GM12865 (cell line): ENCODE data around the gene VWA8.

ENCODE experiments used
- DNase-seq: peaks from one replicate; pipeline ENCODE4 v3.0.0; 2010; ENCODE audit warnings: low read depth
- H3K4me3 ChIP-seq: 2 replicates; pipeline ENCODE4 v1.5.1; 2011; ENCODE audit warnings: mild to moderate bottlenecking, low read depth, low read length, control low read depth
- TF ChIP-seq, protein P1 (sequence below): IDR thresholded peaks from 2 replicates; pipeline ENCODE4 v1.5.1; 2011; ENCODE audit warnings: low read length, control low read depth, low read depth, inconsistent platforms; ENCODE audit not compliant: insufficient read depth; ENCODE audit errors: missing control alignments

Gene VWA8

DNA sequence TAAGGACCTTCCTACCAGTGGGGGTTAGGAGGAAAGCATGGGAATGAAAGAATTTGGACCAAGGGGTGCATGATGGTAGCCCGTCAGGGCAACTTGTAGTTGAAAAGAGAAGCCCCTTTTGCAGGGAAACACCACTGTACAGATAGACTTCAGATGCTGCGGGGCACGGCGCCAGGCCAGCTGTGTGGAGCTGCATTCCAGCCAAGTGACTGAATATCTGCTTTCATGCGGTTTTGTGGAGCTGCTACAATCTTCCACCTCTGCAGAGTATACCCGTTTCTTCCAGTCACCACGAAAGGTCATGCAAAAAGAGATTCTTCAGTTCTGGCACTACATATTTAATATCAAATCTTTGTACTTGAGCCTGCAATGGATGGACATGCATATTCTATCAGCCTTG lies 398.8 kb downstream of the VWA8 start:
- H3K4me3 ChIP-seq = no peak overlapping the region
- no peak for DNase-seq
- TF ChIP-seq, protein P1, sequence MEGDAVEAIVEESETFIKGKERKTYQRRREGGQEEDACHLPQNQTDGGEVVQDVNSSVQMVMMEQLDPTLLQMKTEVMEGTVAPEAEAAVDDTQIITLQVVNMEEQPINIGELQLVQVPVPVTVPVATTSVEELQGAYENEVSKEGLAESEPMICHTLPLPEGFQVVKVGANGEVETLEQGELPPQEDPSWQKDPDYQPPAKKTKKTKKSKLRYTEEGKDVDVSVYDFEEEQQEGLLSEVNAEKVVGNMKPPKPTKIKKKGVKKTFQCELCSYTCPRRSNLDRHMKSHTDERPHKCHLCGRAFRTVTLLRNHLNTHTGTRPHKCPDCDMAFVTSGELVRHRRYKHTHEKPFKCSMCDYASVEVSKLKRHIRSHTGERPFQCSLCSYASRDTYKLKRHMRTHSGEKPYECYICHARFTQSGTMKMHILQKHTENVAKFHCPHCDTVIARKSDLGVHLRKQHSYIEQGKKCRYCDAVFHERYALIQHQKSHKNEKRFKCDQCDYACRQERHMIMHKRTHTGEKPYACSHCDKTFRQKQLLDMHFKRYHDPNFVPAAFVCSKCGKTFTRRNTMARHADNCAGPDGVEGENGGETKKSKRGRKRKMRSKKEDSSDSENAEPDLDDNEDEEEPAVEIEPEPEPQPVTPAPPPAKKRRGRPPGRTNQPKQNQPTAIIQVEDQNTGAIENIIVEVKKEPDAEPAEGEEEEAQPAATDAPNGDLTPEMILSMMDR = no peak

DNA sequence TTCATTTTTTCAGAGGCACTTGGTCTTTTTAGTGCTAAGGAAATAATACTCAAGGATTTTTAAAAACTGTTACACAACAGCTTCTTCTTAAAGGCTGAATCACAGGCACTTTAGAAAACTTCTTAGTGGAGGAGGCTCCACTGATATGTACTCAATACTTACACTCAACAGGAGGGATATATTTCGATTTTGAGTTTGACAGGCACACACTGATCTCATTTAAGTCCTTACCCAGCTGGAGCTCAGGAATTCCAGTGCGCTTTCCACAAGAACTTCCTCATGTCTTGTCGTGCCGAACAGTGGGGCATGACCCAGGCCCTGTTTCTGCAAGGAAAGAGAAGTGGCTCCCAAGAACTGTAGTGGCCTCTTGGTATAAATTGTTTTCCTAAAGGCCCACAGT lies 399.7 kb downstream of the VWA8 start:
- TF ChIP-seq, protein P1 = no peak
- DNase-seq = no peak
- no peak overlapping the region for H3K4me3 ChIP-seq

DNA sequence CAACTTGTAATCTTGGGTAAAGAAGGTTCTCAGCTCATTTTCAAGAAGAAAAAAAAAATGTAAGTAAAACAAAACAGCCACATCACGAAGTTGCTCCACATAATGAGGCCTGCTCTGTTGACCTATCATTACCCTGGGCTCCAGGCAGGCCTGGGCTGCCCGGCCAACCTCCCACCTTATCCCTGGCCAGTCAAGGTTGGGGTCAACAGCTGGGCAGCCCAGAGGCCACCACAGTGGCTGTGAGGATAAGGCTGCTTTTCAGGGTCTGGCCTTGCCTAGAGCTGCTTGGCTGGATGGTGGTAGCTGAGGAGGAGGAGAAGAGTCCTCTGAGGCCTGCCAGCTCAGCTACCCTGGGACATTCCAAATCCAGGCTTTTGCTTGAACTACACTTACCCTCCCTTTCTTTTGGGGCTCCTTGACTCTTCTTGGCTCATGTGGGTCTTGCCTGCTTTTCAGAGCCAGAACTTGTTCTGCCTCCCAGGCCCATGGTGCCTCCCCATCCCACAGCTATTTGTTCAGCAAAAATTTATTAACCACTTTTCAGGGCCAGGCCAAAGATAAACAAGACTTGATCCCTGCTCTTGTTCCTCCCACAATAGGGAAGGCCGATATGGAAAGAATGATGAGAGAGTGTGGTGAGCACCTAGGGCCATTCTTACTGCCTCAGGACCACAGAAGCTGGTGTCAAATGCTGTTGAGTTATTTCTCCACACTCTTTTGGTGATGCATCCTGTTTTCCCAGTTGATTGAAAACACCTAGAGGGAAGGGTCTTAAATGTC lies 401.9 kb downstream of the VWA8 start:
- no peak overlapping the region for H3K4me3 ChIP-seq
- TF ChIP-seq, protein P1 = no peak
- DNase-seq = no peak

DNA sequence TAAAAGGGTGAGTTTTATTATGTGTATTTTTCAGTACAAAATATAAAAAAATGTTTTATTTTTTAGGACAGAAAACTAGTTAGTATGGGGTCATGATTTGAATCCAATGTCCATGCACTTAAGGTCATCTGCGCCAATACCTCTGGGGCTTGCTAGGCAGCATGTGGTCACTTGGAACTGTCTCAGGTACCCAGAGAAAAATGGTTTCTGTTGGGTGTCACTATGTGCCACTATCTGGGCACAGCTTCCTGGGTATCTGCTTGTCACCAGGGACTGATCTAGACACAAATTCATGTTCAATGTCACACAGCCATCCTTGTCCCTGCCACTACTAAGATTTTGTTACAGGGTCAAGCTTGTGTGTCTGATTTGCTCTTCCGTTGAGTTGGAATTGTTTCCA lies 403.2 kb downstream of the VWA8 start:
- TF ChIP-seq, protein P1 = no peak
- H3K4me3 ChIP-seq = no peak overlapping the region
- DNase-seq = no peak

DNA sequence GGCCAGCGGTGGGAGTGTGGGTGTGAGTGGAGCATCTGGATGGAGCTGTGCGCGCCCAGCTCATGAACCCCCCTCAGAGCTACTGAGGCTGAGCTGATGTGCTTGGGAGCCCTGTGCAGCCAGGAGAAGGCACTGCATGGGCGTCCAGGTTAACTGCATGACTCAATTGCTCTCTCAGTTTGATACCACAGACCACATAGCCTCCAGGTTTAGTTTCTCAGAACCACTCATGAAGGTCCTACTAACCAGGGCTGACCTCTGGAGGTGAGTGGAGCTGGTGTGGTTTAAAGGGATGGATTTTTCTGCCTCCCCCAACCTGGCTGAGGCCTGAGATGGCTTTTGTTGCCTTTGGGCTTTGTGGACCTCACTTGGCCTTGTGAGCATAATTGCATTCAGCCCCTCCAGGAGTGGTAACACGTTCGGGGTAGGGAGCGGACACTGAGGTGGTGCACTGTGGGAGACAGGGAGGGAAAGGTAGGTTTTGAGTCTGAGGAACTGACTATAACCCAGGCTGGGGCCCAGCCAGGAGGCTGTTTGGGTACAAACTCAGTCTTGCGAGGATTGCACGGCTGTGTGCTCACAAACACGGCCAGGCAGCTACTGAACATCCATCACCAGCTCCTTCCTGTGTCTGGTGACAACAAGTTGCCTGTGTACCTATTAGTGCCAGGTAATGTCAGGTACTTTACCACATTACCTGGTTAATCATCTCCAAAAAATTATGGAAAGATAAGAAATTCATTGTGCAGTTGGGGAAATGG lies 406.1 kb downstream of the VWA8 start:
- H3K4me3 ChIP-seq = no peak overlapping the region
- peak; percentile 72 for DNase-seq
- TF ChIP-seq, protein P1 = peak; percentile 3

DNA sequence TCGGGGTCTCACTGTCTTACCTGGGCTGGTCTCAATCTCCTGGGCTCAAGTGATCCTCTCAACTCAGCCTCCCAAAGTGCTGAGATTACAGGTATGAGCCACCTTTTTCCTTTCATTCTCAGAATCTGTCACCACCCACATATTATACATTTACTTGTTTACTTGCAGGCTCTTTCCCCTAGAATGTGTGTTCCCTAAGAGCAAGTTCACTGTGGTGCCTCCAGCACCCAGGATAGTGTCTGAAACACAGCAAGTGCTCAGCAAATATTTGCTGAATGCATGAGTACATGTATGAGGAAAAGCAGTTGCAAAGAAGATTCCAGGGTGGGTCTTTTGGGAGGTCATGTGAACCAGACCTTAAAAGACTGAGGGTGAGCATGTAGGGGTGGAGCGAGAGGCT lies 406.7 kb downstream of the VWA8 start:
- TF ChIP-seq, protein P1 = no peak
- DNase-seq = no peak
- no peak overlapping the region for H3K4me3 ChIP-seq
